PFSK-1 (cell line): ENCODE results near the gene UCK1.

Experiments
- FOXP2 ChIP-seq: optimal IDR thresholded peaks from 2 replicates; pipeline ENCODE3; 2011; ENCODE audit warnings: borderline replicate concordance, control low read depth, inconsistent platforms; ENCODE audit not compliant: insufficient read depth; ENCODE audit errors: extremely low read length, extremely low read depth
- POLR2AphosphoS5 ChIP-seq: IDR thresholded peaks from 2 replicates; pipeline ENCODE4 v1.6.1; 2012; ENCODE audit warnings: low read depth, mild to moderate bottlenecking, control low read depth, low read length, moderate library complexity
- SIN3A ChIP-seq: IDR thresholded peaks from 2 replicates; pipeline ENCODE4 v1.6.1; 2012; ENCODE audit warnings: mild to moderate bottlenecking, low read length, moderate library complexity, borderline replicate concordance; ENCODE audit not compliant: insufficient read depth
- TAF1 ChIP-seq: IDR thresholded peaks from 2 replicates; pipeline ENCODE4 v1.6.1; 2012; ENCODE audit warnings: low read length, control low read depth, borderline replicate concordance; ENCODE audit not compliant: insufficient read depth
- TF ChIP-seq, protein P1 (sequence below), 2 experiments: IDR thresholded peaks; 2 replicates each; pipeline versions ENCODE4 v1.6.1 to v1.8.0; 2011 to 2012; ENCODE audit warnings: low read depth in 2 of 2, low read length in 2 of 2, control low read depth in 1 of 2, inconsistent platforms in 1 of 2, mild to moderate bottlenecking in 1 of 2, moderate library complexity in 1 of 2; ENCODE audit not compliant: insufficient read depth in 1 of 2

DNA sequence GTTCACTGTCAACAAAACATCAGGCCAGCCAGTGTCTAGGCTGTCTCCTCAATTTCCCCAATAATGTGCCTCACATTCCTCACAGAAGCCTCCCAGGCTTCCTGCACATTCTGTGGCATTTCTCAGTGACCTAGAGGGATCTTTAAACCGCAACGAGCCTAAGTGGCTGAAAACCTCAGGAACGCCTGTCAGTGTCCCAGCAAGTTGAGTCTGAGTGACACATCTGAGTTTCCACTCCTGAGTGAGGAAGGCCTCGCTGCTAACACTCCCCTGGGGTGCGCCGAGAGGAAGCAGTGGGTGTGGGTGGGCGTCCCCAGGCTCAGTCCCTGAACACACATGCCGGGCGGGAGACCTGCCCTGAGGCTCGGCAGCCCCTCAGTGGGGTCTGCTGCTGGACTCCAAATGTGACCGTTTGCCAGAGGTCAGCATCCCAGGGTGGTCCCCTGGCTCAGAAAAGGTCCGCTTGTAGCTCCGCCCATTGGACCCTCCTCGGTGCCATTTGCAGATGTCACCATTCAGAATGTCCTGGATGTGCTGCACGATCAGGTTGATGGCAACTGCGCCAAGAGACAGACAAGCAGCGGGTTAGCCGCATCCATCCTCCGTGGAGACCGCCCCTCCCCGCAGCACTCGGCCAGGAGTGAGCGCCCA lies 6.3 kb downstream of the UCK1 start:
- TF ChIP-seq POLR2AphosphoS5 (no peak), TAF1 (no peak), SIN3A (no peak), FOXP2 (no peak)
- TF ChIP-seq, protein P1, sequence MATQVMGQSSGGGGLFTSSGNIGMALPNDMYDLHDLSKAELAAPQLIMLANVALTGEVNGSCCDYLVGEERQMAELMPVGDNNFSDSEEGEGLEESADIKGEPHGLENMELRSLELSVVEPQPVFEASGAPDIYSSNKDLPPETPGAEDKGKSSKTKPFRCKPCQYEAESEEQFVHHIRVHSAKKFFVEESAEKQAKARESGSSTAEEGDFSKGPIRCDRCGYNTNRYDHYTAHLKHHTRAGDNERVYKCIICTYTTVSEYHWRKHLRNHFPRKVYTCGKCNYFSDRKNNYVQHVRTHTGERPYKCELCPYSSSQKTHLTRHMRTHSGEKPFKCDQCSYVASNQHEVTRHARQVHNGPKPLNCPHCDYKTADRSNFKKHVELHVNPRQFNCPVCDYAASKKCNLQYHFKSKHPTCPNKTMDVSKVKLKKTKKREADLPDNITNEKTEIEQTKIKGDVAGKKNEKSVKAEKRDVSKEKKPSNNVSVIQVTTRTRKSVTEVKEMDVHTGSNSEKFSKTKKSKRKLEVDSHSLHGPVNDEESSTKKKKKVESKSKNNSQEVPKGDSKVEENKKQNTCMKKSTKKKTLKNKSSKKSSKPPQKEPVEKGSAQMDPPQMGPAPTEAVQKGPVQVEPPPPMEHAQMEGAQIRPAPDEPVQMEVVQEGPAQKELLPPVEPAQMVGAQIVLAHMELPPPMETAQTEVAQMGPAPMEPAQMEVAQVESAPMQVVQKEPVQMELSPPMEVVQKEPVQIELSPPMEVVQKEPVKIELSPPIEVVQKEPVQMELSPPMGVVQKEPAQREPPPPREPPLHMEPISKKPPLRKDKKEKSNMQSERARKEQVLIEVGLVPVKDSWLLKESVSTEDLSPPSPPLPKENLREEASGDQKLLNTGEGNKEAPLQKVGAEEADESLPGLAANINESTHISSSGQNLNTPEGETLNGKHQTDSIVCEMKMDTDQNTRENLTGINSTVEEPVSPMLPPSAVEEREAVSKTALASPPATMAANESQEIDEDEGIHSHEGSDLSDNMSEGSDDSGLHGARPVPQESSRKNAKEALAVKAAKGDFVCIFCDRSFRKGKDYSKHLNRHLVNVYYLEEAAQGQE (IDR thresholded peaks at IDR 0.05; ENCODE audit: insufficient read depth in 1 of 2, low read depth in 2 of 2, low read length in 2 of 2), result no peak
